VCaP (cell line): ENCODE data around the gene CRNKL1.

Experiments
- H3K27ac ChIP-seq: fragments of 450-650 bp; 2 replicates; pipeline ENCODE4 v1.5.1; 2017
- TF ChIP-seq, protein P1 (sequence below): fragments of 450-650 bp; conservative IDR thresholded peaks from 2 replicates; pipeline ENCODE4 v1.5.1; 2017; ENCODE audit warnings: mild to moderate bottlenecking, moderate library complexity

Gene CRNKL1

DNA sequence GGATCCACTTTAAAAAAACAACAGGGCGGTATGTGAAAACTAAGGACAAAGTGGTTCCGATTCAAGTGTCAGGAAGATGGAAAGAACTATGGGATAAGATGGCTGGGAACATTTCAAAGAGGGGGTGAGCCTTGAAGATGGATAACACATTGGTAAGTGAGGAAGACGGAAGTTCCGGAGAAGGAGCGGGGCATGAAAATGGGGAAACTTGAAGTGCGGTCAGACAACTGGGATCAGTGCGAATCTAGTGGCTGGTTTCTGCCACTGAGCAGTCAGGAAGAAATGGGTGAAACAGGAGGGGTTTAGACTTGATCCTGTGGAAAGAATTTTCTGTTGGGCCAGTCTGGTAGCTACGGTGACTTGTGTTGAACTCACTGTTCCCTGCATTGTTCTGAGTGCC is 33.9 kb downstream of the CRNKL1 start:
- TF ChIP-seq, protein P1, sequence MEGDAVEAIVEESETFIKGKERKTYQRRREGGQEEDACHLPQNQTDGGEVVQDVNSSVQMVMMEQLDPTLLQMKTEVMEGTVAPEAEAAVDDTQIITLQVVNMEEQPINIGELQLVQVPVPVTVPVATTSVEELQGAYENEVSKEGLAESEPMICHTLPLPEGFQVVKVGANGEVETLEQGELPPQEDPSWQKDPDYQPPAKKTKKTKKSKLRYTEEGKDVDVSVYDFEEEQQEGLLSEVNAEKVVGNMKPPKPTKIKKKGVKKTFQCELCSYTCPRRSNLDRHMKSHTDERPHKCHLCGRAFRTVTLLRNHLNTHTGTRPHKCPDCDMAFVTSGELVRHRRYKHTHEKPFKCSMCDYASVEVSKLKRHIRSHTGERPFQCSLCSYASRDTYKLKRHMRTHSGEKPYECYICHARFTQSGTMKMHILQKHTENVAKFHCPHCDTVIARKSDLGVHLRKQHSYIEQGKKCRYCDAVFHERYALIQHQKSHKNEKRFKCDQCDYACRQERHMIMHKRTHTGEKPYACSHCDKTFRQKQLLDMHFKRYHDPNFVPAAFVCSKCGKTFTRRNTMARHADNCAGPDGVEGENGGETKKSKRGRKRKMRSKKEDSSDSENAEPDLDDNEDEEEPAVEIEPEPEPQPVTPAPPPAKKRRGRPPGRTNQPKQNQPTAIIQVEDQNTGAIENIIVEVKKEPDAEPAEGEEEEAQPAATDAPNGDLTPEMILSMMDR = no peak
- peak overlapping the region; percentile 88 for H3K27ac ChIP-seq

DNA sequence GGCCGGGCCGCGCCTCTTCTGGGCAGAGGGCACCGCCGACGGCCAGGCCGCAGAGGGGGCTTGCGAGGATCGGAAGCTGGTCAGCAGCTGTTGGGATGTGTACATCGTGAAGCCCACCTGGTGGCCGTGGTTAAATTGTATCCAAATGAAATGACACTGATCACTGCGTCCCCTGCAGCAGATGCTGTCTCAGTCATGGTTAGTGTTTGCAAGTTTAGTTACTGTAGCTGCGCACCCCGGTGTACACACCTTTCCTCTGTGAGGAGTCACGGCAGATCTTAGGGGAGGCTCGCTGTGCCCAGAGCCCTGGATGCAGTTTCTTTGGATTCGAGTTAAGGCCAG is 34.5 kb downstream of the CRNKL1 start:
- TF ChIP-seq, protein P1 = no peak
- peak overlapping the region; percentile 88 for H3K27ac ChIP-seq

GRCh38 chr20:20017001-20017843 is 35.0 kb downstream of the CRNKL1 start, which contains the start of gene NAA20:
Gene NAA20 (plus strand): TSS chr20:20017362. CDS start chr20:20017397, 35 bp downstream.
- TF ChIP-seq, protein P1 = peak; percentile 85

GRCh38 chr20:20014659-20015058 is 37.6 kb downstream of the CRNKL1 start:
- TF ChIP-seq, protein P1 = no peak
- H3K27ac ChIP-seq = peak overlapping the region; percentile 88

More at GRCh38 chr20:20017001-20017843, 35.0 kb downstream of the CRNKL1 start, which contains the start of gene NAA20:
- H3K27ac ChIP-seq = peak within 1 kb of the TSS; percentile 88

- TF ChIP-seq, protein P1 = no peak
- peak overlapping the region; percentile 92; the same call in 1 of the 2 replicates for H3K27ac ChIP-seq
Measured at GRCh38 chr20:20012541-20012940, 39.7 kb downstream of the CRNKL1 start.

- TF ChIP-seq, protein P1 = no peak
- H3K27ac ChIP-seq = peak overlapping the region; percentile 92
Measured at GRCh38 chr20:20010639-20011500, 41.4 kb downstream of the CRNKL1 start.

DNA sequence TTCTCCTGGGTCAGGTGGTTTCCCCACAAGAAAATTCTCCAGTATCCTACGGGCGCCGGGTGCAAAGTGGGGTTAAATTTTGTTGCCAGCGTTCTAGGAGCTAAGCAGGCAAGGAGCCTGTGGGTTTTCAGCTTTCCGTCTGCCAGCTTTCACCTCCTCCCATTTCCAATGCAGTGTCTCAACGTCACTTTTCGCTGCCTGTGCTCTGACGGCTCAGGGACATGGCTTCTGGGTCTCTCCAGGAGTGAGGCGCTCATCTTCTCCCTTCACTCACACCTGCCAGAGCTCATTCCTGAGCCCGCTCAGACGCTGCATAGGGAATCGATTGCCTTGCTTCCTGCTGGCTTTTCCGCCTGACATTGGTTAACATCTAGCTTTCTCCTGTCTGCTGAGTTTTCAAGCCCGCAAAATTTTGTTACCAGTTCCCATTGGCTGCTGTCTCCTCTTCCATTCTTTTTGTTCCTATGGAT is 42.4 kb downstream of the CRNKL1 start:
- TF ChIP-seq, protein P1 = no peak
- H3K27ac ChIP-seq = peak overlapping the region; percentile 92
